ENCODE measurements around the gene STOML3.

The STOML3 gene

DNA sequence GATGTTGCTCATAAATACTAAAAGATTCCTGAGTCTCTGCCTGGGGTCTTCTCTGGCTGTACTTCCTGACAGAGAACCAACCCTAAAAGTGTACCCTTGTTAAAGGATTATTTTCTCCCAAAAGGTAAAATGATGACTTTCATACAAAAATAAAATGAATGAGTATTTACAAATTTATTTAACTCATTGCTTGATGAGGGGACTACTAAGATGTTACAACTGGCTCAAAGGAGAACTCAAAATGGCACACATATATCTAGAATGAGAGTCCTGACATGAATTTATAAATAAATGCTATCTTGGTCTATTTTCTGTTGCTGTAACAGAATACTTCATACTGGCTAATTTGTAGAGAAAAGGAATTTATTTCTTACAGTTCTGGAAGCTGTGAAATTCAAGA is 30.5 kb downstream of the STOML3 start:
- Histone ChIP-seq H3K36me3 (ENCODE audit: insufficient read depth, low read length) (no peaks in the 10 kb centered on the region), H3K27ac (ENCODE audit: low read depth, low read length, poor library complexity, severe bottlenecking) (no peak overlapping the region), H2AFZ (ENCODE audit: low read length) (no peak overlapping the region), H3K4me2 (ENCODE audit: low read length) (no peak overlapping the region), H3F3A (ENCODE audit: insufficient read depth, low read length) (no peaks in the 10 kb centered on the region), H3K4me1 (ENCODE audit: insufficient read depth, low read length, severe bottlenecking) (no peaks in the 10 kb centered on the region), H4K20me1 (ENCODE audit: insufficient read depth, low read length) (no peaks in the 10 kb centered on the region), H3K27me3 (ENCODE audit: insufficient read depth, low read length) (no peaks in the 10 kb centered on the region), H3K9ac (ENCODE audit: low read length) (no peak overlapping the region), H3K79me2 (ENCODE audit: insufficient read depth, low read length) (no peaks in the 10 kb centered on the region), H3K9me3 (ENCODE audit: low read length) (no peaks in the 10 kb centered on the region), H3K9me2 (ENCODE audit: low read depth, low read length) (no peaks in the 10 kb centered on the region), H3K4me3 (ENCODE audit: low read depth, low read length, poor library complexity, severe bottlenecking) (no peak overlapping the region)
- TF ChIP-seq CTCF (IDR thresholded peaks at IDR 0.05; ENCODE audit: low read length) (no peak), EZH2 (IDR thresholded peaks at IDR 0.05; ENCODE audit: borderline replicate concordance, low read length) (no peak)

DNA sequence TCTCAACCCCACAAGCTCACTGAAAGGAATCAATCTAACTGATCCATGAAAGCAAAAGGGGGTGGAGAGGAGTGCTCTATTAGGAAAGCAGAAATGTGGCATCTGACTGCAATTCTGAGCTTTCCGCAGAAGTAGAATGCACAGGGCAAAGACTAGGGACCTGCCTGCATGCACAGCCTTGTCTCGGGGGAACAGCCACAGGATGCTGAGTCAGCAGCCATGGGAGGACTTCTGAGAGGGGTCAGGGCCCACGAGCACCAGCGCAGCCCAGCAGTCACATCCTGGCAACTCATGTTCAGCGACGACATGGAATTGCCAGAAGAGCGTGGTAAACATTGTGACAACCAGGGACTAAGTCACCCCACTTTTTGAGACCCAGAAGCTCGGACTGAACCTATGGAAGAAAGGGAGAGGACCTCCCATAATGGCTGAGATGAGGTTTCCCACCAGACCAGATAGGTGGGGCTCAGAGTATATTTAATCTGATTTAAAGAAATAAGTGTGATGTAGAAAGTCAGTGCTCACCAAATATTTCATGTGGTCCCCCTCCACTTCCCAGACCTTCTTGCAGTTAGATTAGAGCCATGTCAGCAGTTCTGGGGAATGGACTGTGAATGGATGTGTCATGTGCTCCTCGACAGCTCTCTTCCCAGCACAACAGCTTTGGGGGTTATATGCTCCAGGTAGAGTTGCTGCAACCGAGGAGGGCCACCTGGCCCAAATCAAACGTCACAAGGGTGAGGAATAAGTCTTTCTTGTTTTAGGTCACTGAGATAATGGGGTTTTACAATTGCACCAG is 32.6 kb downstream of the STOML3 start:
- Histone ChIP-seq H3K27ac (ENCODE audit: low read depth, low read length, poor library complexity, severe bottlenecking) (no peak overlapping the region), H3K4me2 (ENCODE audit: low read length) (no peak overlapping the region), H4K20me1 (ENCODE audit: insufficient read depth, low read length) (no peaks in the 10 kb centered on the region), H3K36me3 (ENCODE audit: insufficient read depth, low read length) (no peaks in the 10 kb centered on the region), H3K9me3 (ENCODE audit: low read length) (no peaks in the 10 kb centered on the region), H3F3A (ENCODE audit: insufficient read depth, low read length) (no peaks in the 10 kb centered on the region), H3K27me3 (ENCODE audit: insufficient read depth, low read length) (no peaks in the 10 kb centered on the region), H3K9me2 (ENCODE audit: low read depth, low read length) (no peaks in the 10 kb centered on the region), H3K4me1 (ENCODE audit: insufficient read depth, low read length, severe bottlenecking) (no peaks in the 10 kb centered on the region), H3K9ac (ENCODE audit: low read length) (no peak overlapping the region), H3K79me2 (ENCODE audit: insufficient read depth, low read length) (no peaks in the 10 kb centered on the region), H2AFZ (ENCODE audit: low read length) (no peak overlapping the region), H3K4me3 (ENCODE audit: low read depth, low read length, poor library complexity, severe bottlenecking) (no peak overlapping the region)
- TF ChIP-seq CTCF (IDR thresholded peaks at IDR 0.05; ENCODE audit: low read length) (no peak), EZH2 (IDR thresholded peaks at IDR 0.05; ENCODE audit: borderline replicate concordance, low read length) (no peak)

DNA sequence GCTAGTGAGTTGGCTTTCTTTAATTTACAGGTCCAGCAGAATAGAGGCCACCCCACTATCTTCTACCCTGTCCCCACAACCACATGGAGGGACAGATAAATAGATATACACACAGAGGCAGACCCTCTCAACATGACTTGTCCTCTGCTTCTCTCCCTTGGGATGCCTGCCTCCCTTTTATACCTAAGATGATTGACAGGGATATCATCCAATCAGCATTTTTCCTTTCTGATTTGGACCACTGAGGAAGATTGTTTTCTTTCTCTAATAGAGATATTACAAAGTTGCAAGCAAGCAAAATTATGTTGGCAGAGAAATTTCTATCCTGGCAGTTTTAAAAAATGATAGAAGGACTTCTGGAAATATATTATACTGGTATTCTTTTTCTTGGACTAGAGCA is 35.8 kb downstream of the STOML3 start:
- TF ChIP-seq EZH2 (IDR thresholded peaks at IDR 0.05; ENCODE audit: borderline replicate concordance, low read length) = no peak
- TF ChIP-seq CTCF (IDR thresholded peaks at IDR 0.05; ENCODE audit: low read length) = no peak
- H2AFZ ChIP-seq (ENCODE audit: low read length) = no peak overlapping the region
- H3K36me3 ChIP-seq (ENCODE audit: insufficient read depth, low read length) = no peaks in the 10 kb centered on the region
- H3K9me3 ChIP-seq (ENCODE audit: low read length) = no peaks in the 10 kb centered on the region
- no peaks in the 10 kb centered on the region for H3K9me2 ChIP-seq (ENCODE audit: low read depth, low read length)
- H3K4me1 ChIP-seq (ENCODE audit: insufficient read depth, low read length, severe bottlenecking) = no peaks in the 10 kb centered on the region
- no peak overlapping the region for H3K4me2 ChIP-seq (ENCODE audit: low read length)
- H3K4me3 ChIP-seq (ENCODE audit: low read depth, low read length, poor library complexity, severe bottlenecking) = no peak overlapping the region
- no peaks in the 10 kb centered on the region for H3K27me3 ChIP-seq (ENCODE audit: insufficient read depth, low read length)
- no peak overlapping the region for H3K27ac ChIP-seq (ENCODE audit: low read depth, low read length, poor library complexity, severe bottlenecking)
- H3K9ac ChIP-seq (ENCODE audit: low read length) = no peak overlapping the region
- no peaks in the 10 kb centered on the region for H4K20me1 ChIP-seq (ENCODE audit: insufficient read depth, low read length)
- no peaks in the 10 kb centered on the region for H3K79me2 ChIP-seq (ENCODE audit: insufficient read depth, low read length)
- no peaks in the 10 kb centered on the region for H3F3A ChIP-seq (ENCODE audit: insufficient read depth, low read length)

Measured in OCI-LY1 (cell line).